ENCODE data around the gene ITGA7.

Gene ITGA7

GRCh38 chr12:55728186-55728938, 20.7 kb upstream of the ITGA7 start:
- DNase-seq = no peak
- Mint-ChIP-seq H3K36me3 (ENCODE audit: insufficient read depth) (peaks cover 26% of the 10 kb centered on the region), H3K27me3 (no peaks in the 10 kb centered on the region), H3K9me3 (no peaks in the 10 kb centered on the region), H3K4me1 (ENCODE audit: low read depth in 2 of 2) (peaks cover 39 to 45% of the 10 kb centered on the region in 2 donors), H3K27ac (peak overlapping the region in 1 of 2 donors; percentile 84), H3K4me3 (peak overlapping the region; percentile 88 to 90)
- ATAC-seq (replicated peaks) = peak; percentile 1

- Mint-ChIP-seq H3K4me1 (ENCODE audit: low read depth in 2 of 2) (peaks cover 39 to 45% of the 10 kb centered on the region in 2 donors), H3K9me3 (no peaks in the 10 kb centered on the region), H3K4me3 (peak overlapping the region; percentile 88 to 90), H3K36me3 (ENCODE audit: insufficient read depth) (peaks cover 26% of the 10 kb centered on the region), H3K27ac (peak overlapping the region; percentile 84 to 96), H3K27me3 (no peaks in the 10 kb centered on the region)
- no peak for ATAC-seq (replicated peaks)
- no peak for DNase-seq
These were observed 20.0 kb upstream of the ITGA7 start for GRCh38 chr12:55727643-55728185.

- DNase-seq (no peak), ATAC-seq (replicated peaks) (no peak)
- Mint-ChIP-seq H3K4me3 (peak overlapping the region; percentile 88 to 90), H3K9me3 (no peaks in the 10 kb centered on the region), H3K36me3 (ENCODE audit: insufficient read depth) (peaks cover 26% of the 10 kb centered on the region), H3K27me3 (no peaks in the 10 kb centered on the region), H3K4me1 (ENCODE audit: low read depth in 2 of 2) (peaks cover 36 to 41% of the 10 kb centered on the region in 2 donors), H3K27ac (peak overlapping the region; percentile 84 to 96)
These were observed 19.3 kb upstream of the ITGA7 start for GRCh38 chr12:55726971-55727370.

- Mint-ChIP-seq H3K36me3 (ENCODE audit: insufficient read depth) (peaks cover 26% of the 10 kb centered on the region), H3K4me3 (peak overlapping the region in 1 of 2 donors; percentile 4), H3K27ac (peak overlapping the region in 1 of 2 donors; percentile 96), H3K4me1 (ENCODE audit: low read depth in 2 of 2) (peaks cover 34 to 37% of the 10 kb centered on the region in 2 donors), H3K9me3 (no peaks in the 10 kb centered on the region), H3K27me3 (no peaks in the 10 kb centered on the region)
- DNase-seq (no peak), ATAC-seq (replicated peaks) (no peak)
These were observed 17.9 kb upstream of the ITGA7 start for GRCh38 chr12:55725556-55725955.

- Mint-ChIP-seq H3K4me3 (no peak overlapping the region), H3K36me3 (ENCODE audit: insufficient read depth) (peaks cover 26% of the 10 kb centered on the region), H3K9me3 (no peaks in the 10 kb centered on the region), H3K4me1 (ENCODE audit: low read depth in 2 of 2) (peaks cover 27 to 30% of the 10 kb centered on the region in 2 donors), H3K27ac (peak overlapping the region in 1 of 2 donors; percentile 13), H3K27me3 (no peaks in the 10 kb centered on the region)
- ATAC-seq (replicated peaks) (no peak), DNase-seq (no peak)
These were observed 17.2 kb upstream of the ITGA7 start for GRCh38 chr12:55724940-55725309.

- ATAC-seq (replicated peaks) (peak; percentile 48), DNase-seq (peak; percentile 57 to 68 (median 58))
- H3K4me1 Mint-ChIP-seq (ENCODE audit: low read depth in 2 of 2) = peaks cover 22 to 25% of the 10 kb centered on the region in 2 donors
- no peaks in the 10 kb centered on the region for H3K27me3 Mint-ChIP-seq
- H3K27ac Mint-ChIP-seq = peak overlapping the region in 1 of 2 donors; percentile 74
- no peaks in the 10 kb centered on the region for H3K9me3 Mint-ChIP-seq
- H3K4me3 Mint-ChIP-seq = no peak overlapping the region
- H3K36me3 Mint-ChIP-seq (ENCODE audit: insufficient read depth) = peaks cover 22% of the 10 kb centered on the region
These were observed 16.7 kb upstream of the ITGA7 start for GRCh38 chr12:55724226-55724939.

GRCh38 chr12:55723516-55724225, 16.0 kb upstream of the ITGA7 start:
- ATAC-seq (replicated peaks) (no peak), DNase-seq (no peak)
- H3K4me1 Mint-ChIP-seq (ENCODE audit: low read depth in 2 of 2) = peaks cover 22 to 23% of the 10 kb centered on the region in 2 donors
- H3K9me3 Mint-ChIP-seq = no peaks in the 10 kb centered on the region
- no peak overlapping the region for H3K4me3 Mint-ChIP-seq
- H3K27me3 Mint-ChIP-seq = no peaks in the 10 kb centered on the region
- peak overlapping the region in 1 of 2 donors; percentile 74 for H3K27ac Mint-ChIP-seq
- H3K36me3 Mint-ChIP-seq (ENCODE audit: insufficient read depth) = peaks cover 17% of the 10 kb centered on the region

GRCh38 chr12:55722948-55723347, 15.2 kb upstream of the ITGA7 start:
- peaks cover 17% of the 10 kb centered on the region for H3K36me3 Mint-ChIP-seq (ENCODE audit: insufficient read depth)
- H3K9me3 Mint-ChIP-seq = no peaks in the 10 kb centered on the region
- ATAC-seq (replicated peaks) (no peak), DNase-seq (no peak)
- H3K4me3 Mint-ChIP-seq = no peak overlapping the region
- H3K4me1 Mint-ChIP-seq (ENCODE audit: low read depth in 2 of 2) = peaks cover 20 to 27% of the 10 kb centered on the region in 2 donors
- no peak overlapping the region for H3K27ac Mint-ChIP-seq
- H3K27me3 Mint-ChIP-seq = no peaks in the 10 kb centered on the region

GRCh38 chr12:55721601-55722213, 14.0 kb upstream of the ITGA7 start:
- H3K9me3 Mint-ChIP-seq = no peaks in the 10 kb centered on the region
- H3K36me3 Mint-ChIP-seq (ENCODE audit: insufficient read depth) = peaks cover 16% of the 10 kb centered on the region
- H3K27ac Mint-ChIP-seq = no peak overlapping the region
- no peaks in the 10 kb centered on the region for H3K27me3 Mint-ChIP-seq
- no peak overlapping the region for H3K4me3 Mint-ChIP-seq
- no peak for ATAC-seq (replicated peaks)
- H3K4me1 Mint-ChIP-seq (ENCODE audit: low read depth in 2 of 2) = peaks cover 16 to 26% of the 10 kb centered on the region in 2 donors
- DNase-seq = no peak

- ATAC-seq (replicated peaks) = no peak
- no peaks in the 10 kb centered on the region for H3K27me3 Mint-ChIP-seq
- H3K27ac Mint-ChIP-seq = no peak overlapping the region
- H3K36me3 Mint-ChIP-seq (ENCODE audit: insufficient read depth) = peaks cover 16% of the 10 kb centered on the region
- no peak for DNase-seq
- no peaks in the 10 kb centered on the region for H3K9me3 Mint-ChIP-seq
- H3K4me1 Mint-ChIP-seq (ENCODE audit: low read depth in 2 of 2) = peaks cover 16 to 27% of the 10 kb centered on the region in 2 donors
- H3K4me3 Mint-ChIP-seq = no peak overlapping the region
These were observed 13.3 kb upstream of the ITGA7 start for GRCh38 chr12:55720894-55721444.

- H3K27ac Mint-ChIP-seq = no peak within 1 kb of the TSS
- H3K36me3 Mint-ChIP-seq (ENCODE audit: insufficient read depth) = peaks cover 16% of the 10 kb centered on the region
- no peak within 1 kb of the TSS for H3K4me3 Mint-ChIP-seq
- ATAC-seq (replicated peaks) (no peak), DNase-seq (no peak)
- H3K4me1 Mint-ChIP-seq (ENCODE audit: low read depth in 2 of 2) = peaks cover 23 to 29% of the 10 kb centered on the region in 2 donors
- peaks cover 0 to 1% of the 10 kb centered on the region in 2 donors for H3K9me3 Mint-ChIP-seq
- H3K27me3 Mint-ChIP-seq = no peaks in the 10 kb centered on the region
These were observed 12.4 kb upstream of the ITGA7 start, which contains the start of gene RDH5 for GRCh38 chr12:55720071-55720564. TSS of gene RDH5 (plus strand) at chr12:55720393. CDS start at chr12:55721185, 792 bp downstream.

- Mint-ChIP-seq H3K4me3 (no peak overlapping the region), H3K4me1 (ENCODE audit: low read depth in 2 of 2) (peaks cover 18 to 24% of the 10 kb centered on the region in 2 donors), H3K27ac (no peak overlapping the region), H3K27me3 (no peaks in the 10 kb centered on the region), H3K36me3 (ENCODE audit: insufficient read depth) (peaks cover 19% of the 10 kb centered on the region), H3K9me3 (peaks cover 0 to 1% of the 10 kb centered on the region in 2 donors)
- ATAC-seq (replicated peaks) (no peak), DNase-seq (no peak)
These were observed 11.7 kb upstream of the ITGA7 start for GRCh38 chr12:55719371-55719770.
